Activated naive CD4-positive, alpha-beta T cell treated with anti-CD3 and anti-CD28 coated beads, Interleukin-2, amount 10 ng/mL, durations not matched to agents 7 days and 5 days (primary cell): ENCODE results near the gene MUC2.

Experiments used
- CTCF ChIA-PET: fragments of 350-600 bp; sonication (Branson Sonifier 250); formaldehyde crosslinking; loops from one replicate; lab custom pipeline; 2021; ENCODE audit warnings: antibody characterized with exemption; lab: Charles Lee
- DNase-seq: peaks from one replicate; pipeline ENCODE4 v3.0.0-alpha.2; 2020
- H3K27ac Mint-ChIP-seq: one replicate; pipeline ENCODE4 v1.8.0; 2021; ENCODE audit warnings: mild to moderate bottlenecking, moderate library complexity, mixed read lengths
- H3K27me3 Mint-ChIP-seq: one replicate; pipeline ENCODE4 v1.8.0; 2021; ENCODE audit warnings: mild to moderate bottlenecking, mixed read lengths
- H3K36me3 Mint-ChIP-seq: one replicate; pipeline ENCODE4 v1.8.0; 2021; ENCODE audit warnings: mixed read lengths
- H3K4me1 Mint-ChIP-seq: one replicate; pipeline ENCODE4 v1.8.0; 2021; ENCODE audit warnings: mixed read lengths
- H3K4me3 Mint-ChIP-seq: one replicate; pipeline ENCODE4 v1.8.0; 2021; ENCODE audit warnings: mild to moderate bottlenecking, moderate library complexity, mixed read lengths
- H3K9me3 Mint-ChIP-seq: one replicate; pipeline ENCODE4 v1.8.0; 2021; ENCODE audit warnings: mixed read lengths

Gene MUC2

DNA sequence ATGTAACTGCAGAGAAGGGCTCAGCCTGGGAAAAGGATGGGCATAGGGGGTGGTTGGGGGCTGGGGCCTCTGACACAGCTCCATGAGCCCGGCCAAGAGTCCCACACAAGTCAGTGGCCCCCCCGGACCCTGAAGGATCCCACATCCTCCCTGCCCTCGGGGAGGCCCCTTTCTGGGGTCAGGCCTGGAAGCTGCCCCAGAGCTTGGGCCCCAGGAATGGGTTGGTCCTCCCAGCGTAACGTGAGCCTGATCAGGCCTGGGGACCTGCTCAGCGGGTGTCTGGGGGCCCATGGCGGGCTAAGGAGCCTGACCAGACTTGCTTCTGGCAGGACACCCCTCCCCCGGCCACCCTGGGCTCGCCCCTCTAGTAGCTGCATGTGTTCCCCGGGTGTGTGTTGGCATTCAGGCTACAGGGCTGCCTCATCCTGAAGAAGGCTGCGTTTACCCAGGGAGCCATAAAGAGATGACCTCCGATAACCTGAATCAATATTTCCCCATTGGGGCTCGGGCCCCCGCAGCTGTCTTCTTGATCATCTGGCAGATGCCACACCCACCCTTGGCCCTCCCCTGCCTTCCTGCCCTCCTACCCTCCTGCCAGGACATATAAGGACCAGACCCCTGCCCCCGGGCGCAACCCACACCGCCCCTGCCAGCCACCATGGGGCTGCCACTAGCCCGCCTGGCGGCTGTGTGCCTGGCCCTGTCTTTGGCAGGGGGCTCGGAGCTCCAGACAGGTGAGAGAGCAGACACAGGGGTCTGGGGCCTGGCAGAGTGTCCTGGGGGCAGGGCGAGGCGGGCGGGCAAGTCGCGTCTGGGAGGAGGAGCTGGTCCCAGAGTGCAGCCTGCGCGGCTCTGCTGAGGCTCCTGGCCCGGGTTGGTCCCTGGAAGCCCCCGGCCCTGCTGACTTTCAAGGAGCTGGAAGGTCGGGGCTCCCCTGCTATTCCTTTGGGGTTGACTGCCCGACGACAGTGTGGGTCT, at the start of gene MUC2:
Gene MUC2, plus strand, starts transcription at position 631 of the 978 bp plus-strand sequence.
- no peak within 1 kb of the TSS for H3K27ac Mint-ChIP-seq
- H3K9me3 Mint-ChIP-seq = no peaks in the 10 kb centered on the region
- CTCF ChIA-PET = no interaction called here
- H3K36me3 Mint-ChIP-seq = no peaks in the 10 kb centered on the region
- H3K4me3 Mint-ChIP-seq = no peak within 1 kb of the TSS
- H3K4me1 Mint-ChIP-seq = no peaks in the 10 kb centered on the region
- H3K27me3 Mint-ChIP-seq = no peaks in the 10 kb centered on the region
- DNase-seq = peak; percentile 9

- H3K9me3 Mint-ChIP-seq = no peaks in the 10 kb centered on the region
- no peak overlapping the region for H3K27ac Mint-ChIP-seq
- H3K4me1 Mint-ChIP-seq = no peaks in the 10 kb centered on the region
- H3K27me3 Mint-ChIP-seq = no peaks in the 10 kb centered on the region
- no peak overlapping the region for H3K4me3 Mint-ChIP-seq
- DNase-seq = no peak
- no peaks in the 10 kb centered on the region for H3K36me3 Mint-ChIP-seq
- CTCF ChIA-PET = no interaction called here
Observed at GRCh38 chr11:1025410-1026162, 49.1 kb upstream of the MUC2 start.

GRCh38 chr11:1026163-1026450, 48.6 kb upstream of the MUC2 start:
- Mint-ChIP-seq H3K36me3 (no peaks in the 10 kb centered on the region), H3K27ac (no peak overlapping the region)
- CTCF ChIA-PET = no interaction called here

GRCh38 chr11:1026641-1027482, 47.8 kb upstream of the MUC2 start:
- Mint-ChIP-seq H3K36me3 (no peaks in the 10 kb centered on the region), H3K9me3 (no peaks in the 10 kb centered on the region), H3K4me3 (no peak overlapping the region), H3K27me3 (no peaks in the 10 kb centered on the region), H3K4me1 (no peaks in the 10 kb centered on the region), H3K27ac (no peak overlapping the region)
- DNase-seq = no peak
- CTCF ChIA-PET = no interaction called here

More at GRCh38 chr11:1026163-1026450, 48.6 kb upstream of the MUC2 start:
- no peak for DNase-seq
- H3K9me3 Mint-ChIP-seq = no peaks in the 10 kb centered on the region
- H3K4me1 Mint-ChIP-seq = no peaks in the 10 kb centered on the region
- no peak overlapping the region for H3K4me3 Mint-ChIP-seq
- H3K27me3 Mint-ChIP-seq = no peaks in the 10 kb centered on the region

GRCh38 chr11:1027483-1028290, 47.0 kb upstream of the MUC2 start:
- H3K9me3 Mint-ChIP-seq = peaks cover 6% of the 10 kb centered on the region
- H3K4me3 Mint-ChIP-seq = no peak overlapping the region
- no peak overlapping the region for H3K27ac Mint-ChIP-seq
- no peak for DNase-seq
- no peaks in the 10 kb centered on the region for H3K4me1 Mint-ChIP-seq
- CTCF ChIA-PET = no interaction called here
- H3K27me3 Mint-ChIP-seq = no peaks in the 10 kb centered on the region
- H3K36me3 Mint-ChIP-seq = no peaks in the 10 kb centered on the region

DNA sequence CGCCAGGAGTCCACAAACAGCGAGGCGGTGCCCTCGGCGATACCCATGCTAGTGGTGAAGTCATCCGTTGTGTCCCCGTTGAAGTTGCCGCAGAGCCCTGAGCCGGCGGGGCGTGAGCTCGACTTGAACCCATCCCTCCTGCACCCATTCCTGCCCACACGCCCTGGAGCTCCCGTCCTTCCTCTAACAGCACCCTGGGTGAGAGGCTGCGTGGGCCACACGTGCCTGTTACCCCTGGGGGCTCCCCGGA, 46.5 kb upstream of the MUC2 start:
- no peaks in the 10 kb centered on the region for H3K4me1 Mint-ChIP-seq
- peaks cover 6% of the 10 kb centered on the region for H3K9me3 Mint-ChIP-seq
- H3K4me3 Mint-ChIP-seq = peak overlapping the region; percentile 8
- no peak overlapping the region for H3K27ac Mint-ChIP-seq
- DNase-seq = no peak
- CTCF ChIA-PET = no interaction called here
- H3K27me3 Mint-ChIP-seq = no peaks in the 10 kb centered on the region
- H3K36me3 Mint-ChIP-seq = no peaks in the 10 kb centered on the region

DNA sequence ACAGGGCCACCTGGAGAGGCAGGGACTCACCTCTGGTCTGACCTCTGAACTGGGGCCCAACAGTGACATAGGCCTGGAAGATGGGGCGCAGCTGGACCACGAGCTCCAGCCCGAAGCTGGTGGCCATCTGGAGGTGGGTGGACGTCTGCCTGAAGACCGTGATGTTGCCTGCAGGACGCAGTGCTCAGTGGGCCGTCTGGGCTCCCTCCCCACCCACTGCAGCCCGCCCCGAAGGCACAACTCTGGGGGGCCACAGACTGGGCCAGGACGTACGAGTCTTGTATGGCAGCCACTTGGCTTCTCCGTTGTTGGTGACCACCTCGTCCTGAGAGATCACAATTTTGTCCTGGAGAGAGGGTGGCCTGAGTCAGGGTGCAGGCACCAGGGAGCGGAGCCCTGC, 46.1 kb upstream of the MUC2 start:
- CTCF ChIA-PET = no interaction called here
- no peak for DNase-seq
- Mint-ChIP-seq H3K36me3 (no peaks in the 10 kb centered on the region), H3K9me3 (peaks cover 6% of the 10 kb centered on the region), H3K4me3 (no peak overlapping the region), H3K27ac (no peak overlapping the region), H3K27me3 (no peaks in the 10 kb centered on the region), H3K4me1 (no peaks in the 10 kb centered on the region)

GRCh38 chr11:1029051-1029450, 45.6 kb upstream of the MUC2 start:
- CTCF ChIA-PET = no interaction called here
- Mint-ChIP-seq H3K27ac (no peak overlapping the region), H3K9me3 (peaks cover 6% of the 10 kb centered on the region), H3K36me3 (no peaks in the 10 kb centered on the region), H3K27me3 (no peaks in the 10 kb centered on the region), H3K4me3 (no peak overlapping the region), H3K4me1 (no peaks in the 10 kb centered on the region)
- DNase-seq = no peak

GRCh38 chr11:1029654-1030053, 45.0 kb upstream of the MUC2 start:
- Mint-ChIP-seq H3K9me3 (peaks cover 6% of the 10 kb centered on the region), H3K4me1 (no peaks in the 10 kb centered on the region)

GRCh38 chr11:1030086-1030485, 44.6 kb upstream of the MUC2 start:
- H3K4me1 Mint-ChIP-seq = no peaks in the 10 kb centered on the region
- peaks cover 6% of the 10 kb centered on the region for H3K9me3 Mint-ChIP-seq
- H3K27ac Mint-ChIP-seq = no peak overlapping the region
- CTCF ChIA-PET = interaction anchor here (0.5 kb wide), 1 partner anchor 79 kb away, joined by 4 read pairs; no protein-coding TSS in a partner anchor
- H3K36me3 Mint-ChIP-seq = no peaks in the 10 kb centered on the region
- no peak for DNase-seq
- H3K27me3 Mint-ChIP-seq = no peaks in the 10 kb centered on the region
- H3K4me3 Mint-ChIP-seq = no peak overlapping the region

More at GRCh38 chr11:1029654-1030053, 45.0 kb upstream of the MUC2 start:
- DNase-seq = no peak
- H3K4me3 Mint-ChIP-seq = no peak overlapping the region
- CTCF ChIA-PET = interaction anchor here (0.5 kb wide), 1 partner anchor 78 kb away, joined by 4 read pairs; no protein-coding TSS in a partner anchor
- H3K36me3 Mint-ChIP-seq = no peaks in the 10 kb centered on the region
- H3K27me3 Mint-ChIP-seq = no peaks in the 10 kb centered on the region
- H3K27ac Mint-ChIP-seq = no peak overlapping the region

GRCh38 chr11:1030556-1030955, 44.1 kb upstream of the MUC2 start:
- Mint-ChIP-seq H3K27ac (no peak overlapping the region), H3K9me3 (peaks cover 6% of the 10 kb centered on the region), H3K36me3 (no peaks in the 10 kb centered on the region), H3K4me3 (no peak overlapping the region), H3K4me1 (no peaks in the 10 kb centered on the region), H3K27me3 (no peaks in the 10 kb centered on the region)
- CTCF ChIA-PET = no interaction called here
- no peak for DNase-seq

- DNase-seq = no peak
- no peak overlapping the region for H3K4me3 Mint-ChIP-seq
- H3K27ac Mint-ChIP-seq = no peak overlapping the region
- CTCF ChIA-PET = no interaction called here
- H3K36me3 Mint-ChIP-seq = no peaks in the 10 kb centered on the region
- H3K9me3 Mint-ChIP-seq = peaks cover 6% of the 10 kb centered on the region
- no peaks in the 10 kb centered on the region for H3K4me1 Mint-ChIP-seq
- no peaks in the 10 kb centered on the region for H3K27me3 Mint-ChIP-seq
Observed at GRCh38 chr11:1031121-1031899, 43.4 kb upstream of the MUC2 start.

GRCh38 chr11:1032310-1032891, 42.3 kb upstream of the MUC2 start:
- H3K4me1 Mint-ChIP-seq = no peaks in the 10 kb centered on the region
- H3K27ac Mint-ChIP-seq = no peak overlapping the region

More at GRCh38 chr11:1032310-1032891, 42.3 kb upstream of the MUC2 start:
- peaks cover 6% of the 10 kb centered on the region for H3K9me3 Mint-ChIP-seq
- no peaks in the 10 kb centered on the region for H3K36me3 Mint-ChIP-seq
- CTCF ChIA-PET = no interaction called here
- no peak for DNase-seq
- H3K4me3 Mint-ChIP-seq = no peak overlapping the region
- H3K27me3 Mint-ChIP-seq = no peaks in the 10 kb centered on the region
